GM23338 (cell line): ENCODE measurements around the gene ERGIC3. TPM values are rescaled to one million over a fixed set of nuclear protein-coding genes. Genes with fewer than 3 reads are reported as not detected.

ENCODE experiments used
- ATAC-seq: fragments of 200-7000 bp; cut with Tn5 transposase; 3 replicates; pipeline ENCODE4 v1.9.1; 2020
- DNase-seq: peaks from one replicate; pipeline ENCODE4 v3.0.0-alpha.2; 2015; ENCODE audit warnings: low spot score
- H2AFZ ChIP-seq: fragments of 200-600 bp; sonication (generic); 2 replicates; pipeline ENCODE4 v1.8.0; 2016; ENCODE audit warnings: antibody characterized with exemption, mild to moderate bottlenecking, moderate library complexity
- H3F3A ChIP-seq: fragments of 200-600 bp; sonication (generic); replicated peaks from 2 replicates; pipeline ENCODE4 v1.8.0; 2017; ENCODE audit warnings: antibody characterized with exemption, mixed run types, low read depth
- H3K27ac ChIP-seq: fragments of 200-600 bp; sonication (generic); 2 replicates; pipeline ENCODE4 v1.6.1; 2016; ENCODE audit warnings: low read depth
- H3K27me3 ChIP-seq: fragments of 200-600 bp; sonication (generic); 2 replicates; pipeline ENCODE4 v1.8.0; 2016; ENCODE audit warnings: mild to moderate bottlenecking, mixed run types, moderate library complexity; ENCODE audit not compliant: insufficient read depth
- H3K36me3 ChIP-seq: fragments of 200-600 bp; sonication (generic); 2 replicates; pipeline ENCODE4 v1.8.0; 2016; ENCODE audit warnings: mild to moderate bottlenecking; ENCODE audit not compliant: insufficient read depth
- H3K4me1 ChIP-seq: fragments of 200-600 bp; sonication (generic); 2 replicates; pipeline ENCODE4 v1.8.0; 2016; ENCODE audit warnings: mild to moderate bottlenecking, moderate library complexity; ENCODE audit not compliant: insufficient read depth
- H3K4me2 ChIP-seq: fragments of 200-600 bp; sonication (generic); 2 replicates; pipeline ENCODE4 v1.7.1; 2017; ENCODE audit warnings: mixed run types
- H3K4me3 ChIP-seq: fragments of 200-600 bp; sonication (generic); 2 replicates; pipeline ENCODE4 v1.6.1; 2016; ENCODE audit warnings: mixed run types
- H3K79me2 ChIP-seq: fragments of 200-600 bp; sonication (generic); replicated peaks from 2 replicates; pipeline ENCODE4 v1.8.0; 2017; ENCODE audit warnings: mild to moderate bottlenecking; ENCODE audit not compliant: insufficient read depth
- H3K9me2 ChIP-seq: fragments of 200-600 bp; sonication (generic); 2 replicates; pipeline ENCODE4 v1.8.0; 2017; ENCODE audit not compliant: insufficient read depth
- H4K20me1 ChIP-seq: fragments of 200-600 bp; sonication (generic); replicated peaks from 2 replicates; pipeline ENCODE4 v1.8.0; 2017; ENCODE audit warnings: mild to moderate bottlenecking; ENCODE audit not compliant: insufficient read depth
- H3K27ac Mint-ChIP-seq: 2 replicates; pipeline ENCODE4 v1.8.0; 2020; ENCODE audit warnings: inconsistent platforms, mild to moderate bottlenecking, moderate library complexity, mixed read lengths
- H3K27me3 Mint-ChIP-seq: 3 replicates; pipeline ENCODE4 v1.8.0; 2022; ENCODE audit warnings: low read depth, mild to moderate bottlenecking, moderate library complexity, mixed read lengths, inconsistent platforms; ENCODE audit not compliant: insufficient read depth, poor library complexity
- H3K36me3 Mint-ChIP-seq: 3 replicates; pipeline ENCODE4 v1.8.0; 2021; ENCODE audit warnings: low read depth, mild to moderate bottlenecking, inconsistent platforms, moderate library complexity, mixed read lengths
- H3K4me1 Mint-ChIP-seq: 3 replicates; pipeline ENCODE4 v1.8.0; 2020; ENCODE audit warnings: mild to moderate bottlenecking, inconsistent platforms, mixed read lengths
- H3K4me3 Mint-ChIP-seq: 3 replicates; pipeline ENCODE4 v1.8.0; 2021; ENCODE audit warnings: moderate library complexity, mild to moderate bottlenecking, inconsistent platforms, mixed read lengths
- H3K9me3 Mint-ChIP-seq: 3 replicates; pipeline ENCODE4 v1.8.0; 2020; ENCODE audit warnings: moderate library complexity, mild to moderate bottlenecking, inconsistent platforms, mixed read lengths
- CREB1 ChIP-seq: fragments of 250-450 bp; sonication (Bioruptor Pico); IDR thresholded peaks from 2 replicates; pipeline ENCODE4 v1.5.0; 2020; ENCODE audit warnings: low read depth, mild to moderate bottlenecking, moderate library complexity
- JUNB ChIP-seq: IDR thresholded peaks from one replicate; pipeline ENCODE4 v1.6.1; 2016; ENCODE audit warnings: antibody characterized with exemption; ENCODE audit not compliant: unreplicated experiment
- POLR2AphosphoS5 ChIP-seq: IDR thresholded peaks from 2 replicates; pipeline ENCODE4 v1.6.1; 2016; ENCODE audit warnings: antibody characterized with exemption, low read depth
- STAT1 ChIP-seq: IDR thresholded peaks from one replicate; pipeline ENCODE4 v1.6.1; 2016; ENCODE audit warnings: antibody characterized with exemption; ENCODE audit not compliant: unreplicated experiment
- ZNF114 ChIP-seq: fragments of 250-450 bp; sonication (Bioruptor Pico); IDR thresholded peaks from 2 replicates; pipeline ENCODE4 v1.5.0; 2020; ENCODE audit warnings: mild to moderate bottlenecking, moderate library complexity
- ZNF331 ChIP-seq: fragments of 250-450 bp; sonication (Bioruptor Pico); IDR thresholded peaks from 2 replicates; pipeline ENCODE4 v1.5.0; 2020; ENCODE audit warnings: low read depth, mild to moderate bottlenecking, moderate library complexity
- polyA plus RNA-seq: library from polyadenylated mRNA; unstranded; fragments of >200 nt; fragmentation: Nextera tagmentation; extraction: Ambion mirVana; gene quantifications from 2 replicates; pipeline ENCODE4 v1.2.1, GENCODE V29; 2016
- total RNA-seq: library from RNA; depleted of rRNA; stranded (reverse); fragments of >200 nt; shearing (Covaris generic); gene quantifications from 2 replicates; pipeline ENCODE4 v1.2.3, GENCODE V29; 2014
- TF ChIP-seq, protein P1 (sequence below): fragments of 250-450 bp; sonication (Bioruptor Pico); IDR thresholded peaks from 2 replicates; pipeline ENCODE4 v1.5.0; 2020; ENCODE audit warnings: mild to moderate bottlenecking, moderate library complexity
- TF ChIP-seq, protein P2 (sequence below): IDR thresholded peaks from 2 replicates; pipeline ENCODE4 v1.6.1; 2016; ENCODE audit warnings: antibody characterized with exemption
- TF ChIP-seq, protein P3 (sequence below): IDR thresholded peaks from one replicate; pipeline ENCODE4 v1.6.1; 2018; ENCODE audit warnings: antibody characterized with exemption; ENCODE audit not compliant: unreplicated experiment

Gene ERGIC3
- total and polyA plus RNA-seq, 2 experiments from 2014 or later = 139 to 147 TPM

DNA sequence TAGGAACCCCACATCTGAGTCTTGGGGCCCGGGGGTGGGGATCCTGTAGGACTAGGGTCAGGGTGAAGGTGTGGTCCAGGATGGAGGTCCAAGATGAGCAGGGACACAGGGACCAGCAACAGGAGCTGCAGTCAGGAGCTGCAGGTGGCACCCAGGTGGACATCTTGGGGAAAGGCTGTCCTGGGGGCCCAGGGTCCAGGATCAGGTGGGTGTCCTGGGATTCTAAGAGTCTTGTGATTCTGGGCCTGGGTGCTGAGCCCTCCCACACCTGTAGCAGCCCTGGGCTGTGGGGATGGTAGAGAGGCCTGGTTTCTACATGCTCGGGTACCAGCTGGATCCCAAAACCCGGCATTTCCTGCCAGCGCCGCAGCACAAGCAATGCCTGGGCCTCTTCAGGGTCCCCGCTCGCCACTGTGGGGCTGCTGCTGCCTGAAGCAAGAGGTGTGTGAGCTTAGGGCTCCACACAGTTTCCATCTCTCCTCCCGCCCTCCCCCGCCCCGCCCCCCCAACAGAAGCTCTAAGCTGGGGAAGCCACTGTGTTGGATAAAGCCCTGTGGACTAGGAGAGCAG lies 20.7 kb downstream of the ERGIC3 start:
- Histone ChIP-seq H3K4me2 (no peak overlapping the region), H3K9me2 (no peaks in the 10 kb centered on the region), H3K79me2 (no peaks in the 10 kb centered on the region), H3K27me3 (no peaks in the 10 kb centered on the region), H3F3A (no peaks in the 10 kb centered on the region), H3K36me3 (no peaks in the 10 kb centered on the region), H3K27ac (no peak overlapping the region), H2AFZ (no peak overlapping the region), H4K20me1 (no peaks in the 10 kb centered on the region), H3K4me1 (peaks cover 3% of the 10 kb centered on the region; the same call in 1 of the 2 replicates), H3K4me3 (no peak overlapping the region)
- Mint-ChIP-seq H3K4me3 (no peak overlapping the region), H3K36me3 (peaks cover 7% of the 10 kb centered on the region; the same call in 2 of the 3 replicates), H3K27ac (no peak overlapping the region), H3K9me3 (no peaks in the 10 kb centered on the region; the same call in 2 of the 3 replicates), H3K27me3 (peaks cover 7% of the 10 kb centered on the region), H3K4me1 (peaks cover 20% of the 10 kb centered on the region)
- no peak for DNase-seq
- TF ChIP-seq CREB1 (CRISPR knock-in tag) = no peak
- TF ChIP-seq STAT1 = no peak
- TF ChIP-seq, protein P1, sequence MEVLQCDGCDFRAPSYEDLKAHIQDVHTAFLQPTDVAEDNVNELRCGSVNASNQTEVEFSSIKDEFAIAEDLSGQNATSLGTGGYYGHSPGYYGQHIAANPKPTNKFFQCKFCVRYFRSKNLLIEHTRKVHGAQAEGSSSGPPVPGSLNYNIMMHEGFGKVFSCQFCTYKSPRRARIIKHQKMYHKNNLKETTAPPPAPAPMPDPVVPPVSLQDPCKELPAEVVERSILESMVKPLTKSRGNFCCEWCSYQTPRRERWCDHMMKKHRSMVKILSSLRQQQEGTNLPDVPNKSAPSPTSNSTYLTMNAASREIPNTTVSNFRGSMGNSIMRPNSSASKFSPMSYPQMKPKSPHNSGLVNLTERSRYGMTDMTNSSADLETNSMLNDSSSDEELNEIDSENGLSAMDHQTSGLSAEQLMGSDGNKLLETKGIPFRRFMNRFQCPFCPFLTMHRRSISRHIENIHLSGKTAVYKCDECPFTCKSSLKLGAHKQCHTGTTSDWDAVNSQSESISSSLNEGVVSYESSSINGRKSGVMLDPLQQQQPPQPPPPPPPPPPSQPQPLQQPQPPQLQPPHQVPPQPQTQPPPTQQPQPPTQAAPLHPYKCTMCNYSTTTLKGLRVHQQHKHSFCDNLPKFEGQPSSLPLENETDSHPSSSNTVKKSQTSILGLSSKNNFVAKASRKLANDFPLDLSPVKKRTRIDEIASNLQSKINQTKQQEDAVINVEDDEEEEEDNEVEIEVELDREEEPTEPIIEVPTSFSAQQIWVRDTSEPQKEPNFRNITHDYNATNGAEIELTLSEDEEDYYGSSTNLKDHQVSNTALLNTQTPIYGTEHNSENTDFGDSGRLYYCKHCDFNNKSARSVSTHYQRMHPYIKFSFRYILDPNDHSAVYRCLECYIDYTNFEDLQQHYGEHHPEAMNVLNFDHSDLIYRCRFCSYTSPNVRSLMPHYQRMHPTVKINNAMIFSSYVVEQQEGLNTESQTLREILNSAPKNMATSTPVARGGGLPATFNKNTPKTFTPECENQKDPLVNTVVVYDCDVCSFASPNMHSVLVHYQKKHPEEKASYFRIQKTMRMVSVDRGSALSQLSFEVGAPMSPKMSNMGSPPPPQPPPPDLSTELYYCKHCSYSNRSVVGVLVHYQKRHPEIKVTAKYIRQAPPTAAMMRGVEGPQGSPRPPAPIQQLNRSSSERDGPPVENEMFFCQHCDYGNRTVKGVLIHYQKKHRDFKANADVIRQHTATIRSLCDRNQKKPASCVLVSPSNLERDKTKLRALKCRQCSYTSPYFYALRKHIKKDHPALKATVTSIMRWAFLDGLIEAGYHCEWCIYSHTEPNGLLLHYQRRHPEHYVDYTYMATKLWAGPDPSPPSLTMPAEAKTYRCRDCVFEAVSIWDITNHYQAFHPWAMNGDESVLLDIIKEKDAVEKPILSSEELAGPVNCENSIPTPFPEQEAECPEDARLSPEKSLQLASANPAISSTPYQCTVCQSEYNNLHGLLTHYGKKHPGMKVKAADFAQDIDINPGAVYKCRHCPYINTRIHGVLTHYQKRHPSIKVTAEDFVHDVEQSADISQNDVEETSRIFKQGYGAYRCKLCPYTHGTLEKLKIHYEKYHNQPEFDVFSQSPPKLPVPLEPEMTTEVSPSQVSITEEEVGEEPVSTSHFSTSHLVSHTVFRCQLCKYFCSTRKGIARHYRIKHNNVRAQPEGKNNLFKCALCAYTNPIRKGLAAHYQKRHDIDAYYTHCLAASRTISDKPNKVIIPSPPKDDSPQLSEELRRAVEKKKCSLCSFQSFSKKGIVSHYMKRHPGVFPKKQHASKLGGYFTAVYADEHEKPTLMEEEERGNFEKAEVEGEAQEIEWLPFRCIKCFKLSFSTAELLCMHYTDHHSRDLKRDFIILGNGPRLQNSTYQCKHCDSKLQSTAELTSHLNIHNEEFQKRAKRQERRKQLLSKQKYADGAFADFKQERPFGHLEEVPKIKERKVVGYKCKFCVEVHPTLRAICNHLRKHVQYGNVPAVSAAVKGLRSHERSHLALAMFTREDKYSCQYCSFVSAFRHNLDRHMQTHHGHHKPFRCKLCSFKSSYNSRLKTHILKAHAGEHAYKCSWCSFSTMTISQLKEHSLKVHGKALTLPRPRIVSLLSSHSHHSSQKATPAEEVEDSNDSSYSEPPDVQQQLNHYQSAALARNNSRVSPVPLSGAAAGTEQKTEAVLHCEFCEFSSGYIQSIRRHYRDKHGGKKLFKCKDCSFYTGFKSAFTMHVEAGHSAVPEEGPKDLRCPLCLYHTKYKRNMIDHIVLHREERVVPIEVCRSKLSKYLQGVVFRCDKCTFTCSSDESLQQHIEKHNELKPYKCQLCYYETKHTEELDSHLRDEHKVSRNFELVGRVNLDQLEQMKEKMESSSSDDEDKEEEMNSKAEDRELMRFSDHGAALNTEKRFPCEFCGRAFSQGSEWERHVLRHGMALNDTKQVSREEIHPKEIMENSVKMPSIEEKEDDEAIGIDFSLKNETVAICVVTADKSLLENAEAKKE (CRISPR knock-in tag) = no peak
- TF ChIP-seq POLR2AphosphoS5 = no peak
- no peak for TF ChIP-seq JUNB
- TF ChIP-seq ZNF331 (CRISPR knock-in tag) = no peak
- TF ChIP-seq, protein P2, sequence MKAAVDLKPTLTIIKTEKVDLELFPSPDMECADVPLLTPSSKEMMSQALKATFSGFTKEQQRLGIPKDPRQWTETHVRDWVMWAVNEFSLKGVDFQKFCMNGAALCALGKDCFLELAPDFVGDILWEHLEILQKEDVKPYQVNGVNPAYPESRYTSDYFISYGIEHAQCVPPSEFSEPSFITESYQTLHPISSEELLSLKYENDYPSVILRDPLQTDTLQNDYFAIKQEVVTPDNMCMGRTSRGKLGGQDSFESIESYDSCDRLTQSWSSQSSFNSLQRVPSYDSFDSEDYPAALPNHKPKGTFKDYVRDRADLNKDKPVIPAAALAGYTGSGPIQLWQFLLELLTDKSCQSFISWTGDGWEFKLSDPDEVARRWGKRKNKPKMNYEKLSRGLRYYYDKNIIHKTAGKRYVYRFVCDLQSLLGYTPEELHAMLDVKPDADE = no peak
- no peak for TF ChIP-seq ZNF114
- TF ChIP-seq, protein P3, sequence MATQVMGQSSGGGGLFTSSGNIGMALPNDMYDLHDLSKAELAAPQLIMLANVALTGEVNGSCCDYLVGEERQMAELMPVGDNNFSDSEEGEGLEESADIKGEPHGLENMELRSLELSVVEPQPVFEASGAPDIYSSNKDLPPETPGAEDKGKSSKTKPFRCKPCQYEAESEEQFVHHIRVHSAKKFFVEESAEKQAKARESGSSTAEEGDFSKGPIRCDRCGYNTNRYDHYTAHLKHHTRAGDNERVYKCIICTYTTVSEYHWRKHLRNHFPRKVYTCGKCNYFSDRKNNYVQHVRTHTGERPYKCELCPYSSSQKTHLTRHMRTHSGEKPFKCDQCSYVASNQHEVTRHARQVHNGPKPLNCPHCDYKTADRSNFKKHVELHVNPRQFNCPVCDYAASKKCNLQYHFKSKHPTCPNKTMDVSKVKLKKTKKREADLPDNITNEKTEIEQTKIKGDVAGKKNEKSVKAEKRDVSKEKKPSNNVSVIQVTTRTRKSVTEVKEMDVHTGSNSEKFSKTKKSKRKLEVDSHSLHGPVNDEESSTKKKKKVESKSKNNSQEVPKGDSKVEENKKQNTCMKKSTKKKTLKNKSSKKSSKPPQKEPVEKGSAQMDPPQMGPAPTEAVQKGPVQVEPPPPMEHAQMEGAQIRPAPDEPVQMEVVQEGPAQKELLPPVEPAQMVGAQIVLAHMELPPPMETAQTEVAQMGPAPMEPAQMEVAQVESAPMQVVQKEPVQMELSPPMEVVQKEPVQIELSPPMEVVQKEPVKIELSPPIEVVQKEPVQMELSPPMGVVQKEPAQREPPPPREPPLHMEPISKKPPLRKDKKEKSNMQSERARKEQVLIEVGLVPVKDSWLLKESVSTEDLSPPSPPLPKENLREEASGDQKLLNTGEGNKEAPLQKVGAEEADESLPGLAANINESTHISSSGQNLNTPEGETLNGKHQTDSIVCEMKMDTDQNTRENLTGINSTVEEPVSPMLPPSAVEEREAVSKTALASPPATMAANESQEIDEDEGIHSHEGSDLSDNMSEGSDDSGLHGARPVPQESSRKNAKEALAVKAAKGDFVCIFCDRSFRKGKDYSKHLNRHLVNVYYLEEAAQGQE = no peak
- no peak for ATAC-seq
